A549 treated with CpdA at 1 μM for 4 hours (cell line): ENCODE results near the gene KRAS. TPM values are rescaled to one million over a fixed set of nuclear protein-coding genes. Genes with fewer than 3 reads are reported as not detected.

Source experiments
- total RNA-seq: library from RNA; stranded (reverse); fragments of 200-300 nt; extraction: Qiagen RNA extraction; gene quantifications from 5 replicates; pipeline ENCODE4 v1.2.3, GENCODE V29; 2022; ENCODE audit warnings: low read depth

The KRAS gene
- 10.7 to 17.2 TPM (median 12.8 TPM) in 5 replicates for total RNA-seq

GRCh38 chr12:25250744-25251730 is at the start of gene KRAS:
TSS of gene KRAS (minus strand) at chr12:25250929.

GRCh38 chr12:25195056-25195971 is 55.4 kb downstream of the KRAS start, which contains the start of the genes DNAI7 and ETFRF1:
TSS of gene DNAI7 (minus strand) at chr12:25195160. CDS start at chr12:25195078, 82 bp downstream.
TSS of gene ETFRF1 (plus strand) at chr12:25195237. CDS start at chr12:25203957, 8,720 bp downstream.

Other genes with a start within 250 kb of the KRAS start
- 0.07 to 0.36 TPM (median 0.15 TPM) in 5 replicates for gene DNAI7, start 55.8 kb downstream of the KRAS start, total RNA-seq
- 7.1 to 10.9 TPM (median 8.9 TPM) in 5 replicates for gene ETFRF1, start 55.7 kb downstream of the KRAS start, total RNA-seq